ENCODE measurements around the gene HSPB9. TPM values are rescaled to one million over a fixed set of nuclear protein-coding genes. Genes with fewer than 3 reads are reported as not detected.

Gene HSPB9
- total RNA-seq, 4 donors from 2014 or later = 0.14 TPM; not detected in 3

DNA sequence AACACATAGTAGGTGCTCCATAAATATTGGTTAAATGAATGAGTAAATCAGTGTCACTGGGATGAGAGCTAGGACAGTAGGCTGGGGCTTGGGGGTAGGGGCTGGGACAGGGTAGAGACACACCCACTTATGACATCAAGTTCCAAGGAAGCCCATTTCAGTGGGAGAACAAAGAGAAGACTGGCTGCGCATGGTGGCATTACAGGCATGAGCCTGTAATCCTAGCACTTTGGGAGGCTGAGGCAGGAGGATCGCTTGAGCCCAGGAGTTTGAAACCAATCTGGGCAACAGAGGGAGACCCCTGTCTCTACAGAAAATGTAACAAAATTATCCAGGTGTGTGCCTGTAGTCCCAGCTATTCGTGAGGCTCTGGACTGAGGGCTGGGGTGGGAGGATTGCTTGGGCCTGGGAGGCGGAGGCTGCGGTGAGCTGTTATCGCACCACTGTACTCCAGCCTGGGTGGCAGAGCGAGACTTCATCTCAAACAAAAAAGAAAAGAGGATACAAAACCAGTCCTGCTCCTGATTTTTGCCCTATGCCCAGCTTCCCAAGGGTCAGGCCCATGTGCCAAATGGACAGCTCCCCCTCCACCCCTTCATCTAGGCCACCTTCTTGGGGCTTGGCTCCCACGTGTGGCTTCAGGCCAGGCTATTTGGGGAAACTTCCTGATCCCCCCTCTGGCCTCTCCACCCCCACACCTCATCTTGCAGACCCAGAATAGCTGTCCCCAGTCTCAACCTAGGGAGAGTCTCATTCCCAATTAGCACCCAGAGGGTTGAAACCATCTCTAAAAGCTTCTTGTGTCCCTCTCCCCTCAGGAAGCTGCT, 31.4 kb upstream of the HSPB9 start:
- H3K27ac ChIP-seq = no peak overlapping the region
- no peak overlapping the region for H3K4me3 ChIP-seq
- H3K36me3 ChIP-seq = no peaks in the 10 kb centered on the region
- in situ Hi-C loops (cut with MboI; ENCODE audit: low pct_ligation_motif_present in 1 of 4, low pct_unique_long_range_greater_than_20kb in 1 of 4, low sequenced_read_pairs in 3 of 4) = loop anchor here in 1 of 4 donors (25.0 kb wide), 1 partner anchor 354 kb away; the partner anchor contains the start of gene HAP1
- no peaks in the 10 kb centered on the region for H3K4me1 ChIP-seq
- 83 to 87% methylated on average over 1 to 8 of the region's 8 CpGs for WGBS, 2 donors (ENCODE audit: low coverage in 1 of 2)
- intact Hi-C loops (cut with DNase I; ENCODE audit: low total_unique reads) = loop anchor here (5.0 kb wide), 1 partner anchor 1729 kb away; the partner anchor contains the start of gene GJD3
- no peak for DNase-seq
- H3K27me3 ChIP-seq = peaks cover 33% of the 10 kb centered on the region
- no peaks in the 10 kb centered on the region for H3K9me3 ChIP-seq
- TF ChIP-seq POLR2A (IDR thresholded peaks at IDR 0.05) (no peak), EP300 (IDR thresholded peaks at IDR 0.05; ENCODE audit: low read depth) (no peak), POLR2AphosphoS5 (IDR thresholded peaks at IDR 0.05) (no peak)
- TF ChIP-seq, protein P1, sequence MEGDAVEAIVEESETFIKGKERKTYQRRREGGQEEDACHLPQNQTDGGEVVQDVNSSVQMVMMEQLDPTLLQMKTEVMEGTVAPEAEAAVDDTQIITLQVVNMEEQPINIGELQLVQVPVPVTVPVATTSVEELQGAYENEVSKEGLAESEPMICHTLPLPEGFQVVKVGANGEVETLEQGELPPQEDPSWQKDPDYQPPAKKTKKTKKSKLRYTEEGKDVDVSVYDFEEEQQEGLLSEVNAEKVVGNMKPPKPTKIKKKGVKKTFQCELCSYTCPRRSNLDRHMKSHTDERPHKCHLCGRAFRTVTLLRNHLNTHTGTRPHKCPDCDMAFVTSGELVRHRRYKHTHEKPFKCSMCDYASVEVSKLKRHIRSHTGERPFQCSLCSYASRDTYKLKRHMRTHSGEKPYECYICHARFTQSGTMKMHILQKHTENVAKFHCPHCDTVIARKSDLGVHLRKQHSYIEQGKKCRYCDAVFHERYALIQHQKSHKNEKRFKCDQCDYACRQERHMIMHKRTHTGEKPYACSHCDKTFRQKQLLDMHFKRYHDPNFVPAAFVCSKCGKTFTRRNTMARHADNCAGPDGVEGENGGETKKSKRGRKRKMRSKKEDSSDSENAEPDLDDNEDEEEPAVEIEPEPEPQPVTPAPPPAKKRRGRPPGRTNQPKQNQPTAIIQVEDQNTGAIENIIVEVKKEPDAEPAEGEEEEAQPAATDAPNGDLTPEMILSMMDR (IDR thresholded peaks at IDR 0.05) = no peak

DNA sequence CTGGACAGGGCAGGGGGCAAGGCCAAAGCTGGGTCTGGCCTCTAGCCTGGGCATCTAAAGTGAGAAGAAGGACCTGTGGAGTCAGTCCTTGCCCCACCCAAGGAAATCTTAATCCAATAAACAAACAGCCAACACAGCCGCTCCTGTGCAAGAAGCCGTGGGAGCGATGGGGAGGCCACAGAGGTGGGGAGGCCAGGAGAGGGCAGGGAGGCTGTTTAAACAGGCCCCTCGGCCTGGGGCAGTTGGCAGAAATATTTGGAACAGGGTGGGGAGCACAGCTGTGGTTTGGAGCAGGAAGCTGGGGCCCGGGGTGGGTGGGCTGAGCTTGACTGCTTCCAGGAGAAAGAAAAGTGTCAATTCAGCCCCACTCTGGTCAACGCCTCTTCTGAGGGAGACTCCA, 29.7 kb upstream of the HSPB9 start:
- 54 to 63% methylated on average over 3 to 6 of the region's 6 CpGs for WGBS, 2 donors (ENCODE audit: low coverage in 1 of 2)
- in situ Hi-C loops (cut with MboI; ENCODE audit: low pct_ligation_motif_present in 1 of 4, low pct_unique_long_range_greater_than_20kb in 1 of 4, low sequenced_read_pairs in 3 of 4) = loop anchor here in 1 of 4 donors (25.0 kb wide), 1 partner anchor 356 kb away; the partner anchor contains the start of gene HAP1

DNA sequence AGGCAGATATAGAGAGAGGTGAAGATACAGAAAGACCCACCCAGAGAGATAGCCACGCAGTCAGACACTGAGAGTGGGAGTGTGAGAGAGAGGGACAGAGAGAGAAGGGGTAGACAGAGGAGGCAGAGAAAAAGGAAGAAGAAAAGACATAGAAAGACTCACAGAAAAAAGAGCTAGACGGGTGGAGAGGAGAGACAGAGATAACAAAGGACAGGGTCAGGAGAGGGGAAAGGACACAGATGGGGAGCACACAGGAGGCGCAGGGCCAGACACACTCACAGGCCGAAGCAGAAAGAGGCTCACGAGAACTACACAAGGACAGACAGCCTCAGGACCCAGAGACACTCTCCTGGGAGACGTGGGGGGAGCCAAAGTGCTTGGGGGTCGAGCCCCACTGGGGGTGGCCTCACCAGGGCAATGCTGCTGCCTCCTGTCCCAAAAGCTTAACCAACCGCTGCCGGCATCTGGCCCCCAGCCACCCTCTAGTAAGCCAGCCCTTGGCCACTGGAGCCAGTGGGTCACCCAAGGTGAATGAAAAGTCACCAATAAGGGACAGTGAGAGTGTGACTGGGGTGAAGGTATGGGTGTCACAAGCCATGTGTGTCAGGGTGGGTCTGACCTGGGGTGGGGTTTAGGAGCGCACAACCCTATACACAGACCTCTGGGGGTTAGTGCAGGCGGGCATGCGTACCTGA, 28.1 kb upstream of the HSPB9 start:
- H3K36me3 ChIP-seq = no peaks in the 10 kb centered on the region
- WGBS, 2 donors (ENCODE audit: low coverage in 1 of 2) = 84 to 93% methylated on average over 2 to 12 of the region's 12 CpGs
- no peak for DNase-seq
- TF ChIP-seq POLR2AphosphoS5 (IDR thresholded peaks at IDR 0.05) (no peak), POLR2A (IDR thresholded peaks at IDR 0.05) (no peak), EP300 (IDR thresholded peaks at IDR 0.05; ENCODE audit: low read depth) (no peak)
- TF ChIP-seq, protein P1 (IDR thresholded peaks at IDR 0.05) = no peak
- intact Hi-C loops (cut with DNase I; ENCODE audit: low total_unique reads) (loop anchor here (5.0 kb wide), 2 partner anchors 67 to 1732 kb away; partner anchors contain the start of gene GJD3), in situ Hi-C loops (cut with MboI; ENCODE audit: low pct_ligation_motif_present in 1 of 4, low pct_unique_long_range_greater_than_20kb in 1 of 4, low sequenced_read_pairs in 3 of 4) (loop anchor here in 1 of 4 donors (25.0 kb wide), 1 partner anchor 357 kb away; the partner anchor contains the start of gene HAP1)
- no peak overlapping the region for H3K27ac ChIP-seq
- H3K4me1 ChIP-seq = peaks cover 0 to 9% (median 8%) of the 10 kb centered on the region in 4 donors
- H3K4me3 ChIP-seq = no peak overlapping the region
- H3K27me3 ChIP-seq = peaks cover 34% of the 10 kb centered on the region
- H3K9me3 ChIP-seq = no peaks in the 10 kb centered on the region

More for the DNA sequence above, 29.7 kb upstream of the HSPB9 start:
- DNase-seq = no peak
- Histone ChIP-seq H3K27me3 (peaks cover 41% of the 10 kb centered on the region), H3K36me3 (no peaks in the 10 kb centered on the region), H3K27ac (no peak overlapping the region), H3K9me3 (no peaks in the 10 kb centered on the region), H3K4me1 (peaks cover 0 to 3% (median 2%) of the 10 kb centered on the region in 4 donors), H3K4me3 (no peak overlapping the region)
- TF ChIP-seq POLR2A (IDR thresholded peaks at IDR 0.05) (no peak), EP300 (IDR thresholded peaks at IDR 0.05; ENCODE audit: low read depth) (no peak), POLR2AphosphoS5 (IDR thresholded peaks at IDR 0.05) (no peak)
- TF ChIP-seq, protein P1 (IDR thresholded peaks at IDR 0.05) = no peak
- intact Hi-C loops (cut with DNase I; ENCODE audit: low total_unique reads) = loop anchor here (5.0 kb wide), 1 partner anchor 1731 kb away; the partner anchor contains the start of gene GJD3

All from transverse colon (tissue), 4 donors.